IgD-negative memory B cell (primary cell): ENCODE results near the gene CDHR2. TPM values are rescaled to one million over a fixed set of nuclear protein-coding genes. Genes with fewer than 3 reads are reported as not detected.

Experiments
- H3K27ac Mint-ChIP-seq, 3 donors: one replicate each; pipeline ENCODE4 v1.8.0; 2020 to 2022; ENCODE audit warnings: mild to moderate bottlenecking in 3 of 3, mixed read lengths in 3 of 3, moderate library complexity in 1 of 3
- H3K27me3 Mint-ChIP-seq: one replicate; pipeline ENCODE4 v1.8.0; 2021; ENCODE audit warnings: mixed read lengths
- H3K36me3 Mint-ChIP-seq: one replicate; pipeline ENCODE4 v1.8.0; 2020; ENCODE audit warnings: mild to moderate bottlenecking, mixed read lengths
- H3K4me1 Mint-ChIP-seq, 3 donors: one replicate each; pipeline ENCODE4 v1.8.0; 2020 to 2022; ENCODE audit warnings: mixed read lengths in 3 of 3, mild to moderate bottlenecking in 1 of 3
- H3K4me3 Mint-ChIP-seq, 4 donors: one replicate each; pipeline ENCODE4 v1.8.0; 2020 to 2022; ENCODE audit warnings: mild to moderate bottlenecking in 4 of 4, mixed read lengths in 4 of 4, moderate library complexity in 3 of 4
- H3K9me3 Mint-ChIP-seq, 3 donors: one replicate each; pipeline ENCODE4 v1.8.0; 2020 to 2021; ENCODE audit warnings: mixed read lengths in 3 of 3, mild to moderate bottlenecking in 1 of 3
- polyA plus RNA-seq: library from polyadenylated mRNA; unstranded; fragments of 300-500 nt; fragmentation: Illumina TruSeq; gene quantifications from one replicate; pipeline ENCODE4 v1.2.3, GENCODE V29; 2021

CDHR2 gene
- polyA plus RNA-seq, 1 donor from 2014 or later, result not detected

- Mint-ChIP-seq H3K27me3 (peaks cover 5% of the 10 kb centered on the region), H3K9me3 (no peaks in the 10 kb centered on the region), H3K4me3 (no peak overlapping the region), H3K36me3 (no peaks in the 10 kb centered on the region), H3K4me1 (peaks cover 9 to 13% (median 12%) of the 10 kb centered on the region in 3 donors), H3K27ac (no peak overlapping the region)
Observed at GRCh38 chr5:176643491-176644219, 94.5 kb downstream of the CDHR2 start.

- Mint-ChIP-seq H3K36me3 (no peaks in the 10 kb centered on the region), H3K27ac (no peak overlapping the region), H3K9me3 (no peaks in the 10 kb centered on the region), H3K4me1 (peaks cover 9 to 18% (median 12%) of the 10 kb centered on the region in 3 donors), H3K27me3 (peaks cover 2% of the 10 kb centered on the region), H3K4me3 (no peak overlapping the region)
Observed at GRCh38 chr5:176644294-176644693, 95.2 kb downstream of the CDHR2 start.

GRCh38 chr5:176644878-176645670, 95.9 kb downstream of the CDHR2 start:
- Mint-ChIP-seq H3K4me3 (peak overlapping the region in 2 of 4 donors; percentile 75 to 87), H3K36me3 (no peaks in the 10 kb centered on the region), H3K4me1 (peaks cover 9 to 20% (median 12%) of the 10 kb centered on the region in 3 donors), H3K9me3 (no peaks in the 10 kb centered on the region), H3K27ac (peak overlapping the region in 1 of 3 donors; percentile 74), H3K27me3 (peaks cover 2% of the 10 kb centered on the region)

Other genes starting within 250 kb of the CDHR2 start
- gene KIAA1191, start 187.6 kb upstream of the CDHR2 start, polyA plus RNA-seq, result 45.2 TPM
- gene ARL10, start 183.9 kb upstream of the CDHR2 start, polyA plus RNA-seq, result 1.3 TPM
- 38.1 TPM for gene NOP16, start 160.7 kb upstream of the CDHR2 start, polyA plus RNA-seq
- gene HIGD2A, start 160.6 kb upstream of the CDHR2 start, polyA plus RNA-seq, result 242 TPM
- 54.1 TPM for gene CLTB, start 132.8 kb upstream of the CDHR2 start, polyA plus RNA-seq
- 11.1 TPM for gene FAF2, start 101.0 kb upstream of the CDHR2 start, polyA plus RNA-seq
- gene RNF44, start 11.9 kb upstream of the CDHR2 start, polyA plus RNA-seq, result 6.0 TPM
- 0.35 TPM for gene GPRIN1, start 60.8 kb downstream of the CDHR2 start, polyA plus RNA-seq
- gene SNCB, start 81.2 kb downstream of the CDHR2 start, polyA plus RNA-seq, result not detected
- not detected for gene EIF4E1B, start 81.3 kb downstream of the CDHR2 start, polyA plus RNA-seq
- gene TSPAN17, start 98.1 kb downstream of the CDHR2 start, polyA plus RNA-seq, result 19.5 TPM